Measurements from ENCODE around the gene SLC25A21. TPM values are rescaled to one million over a fixed set of nuclear protein-coding genes. Genes with fewer than 3 reads are reported as not detected.

Gene SLC25A21
- total RNA-seq, 1 donor from 2014 or later, result not detected

- DNase-seq (no peak), ATAC-seq (ENCODE audit: low read depth) (no peak)
- peaks cover 2% of the 10 kb centered on the region for H3K9me3 Mint-ChIP-seq
- H3K4me3 Mint-ChIP-seq, result no peak overlapping the region
- no peaks in the 10 kb centered on the region for H3K36me3 Mint-ChIP-seq (ENCODE audit: low read depth)
- no peak for TF ChIP-seq CTCF (IDR thresholded peaks at IDR 0.05)
- no peaks in the 10 kb centered on the region for H3K27me3 Mint-ChIP-seq
- ChIA-PET CTCF (no interaction called here), POLR2A (no interaction called here)
- no peaks in the 10 kb centered on the region for H3K4me1 Mint-ChIP-seq
- intact Hi-C loops (cut with micrococcal nuclease), result no loop called here
- no peak overlapping the region for H3K27ac Mint-ChIP-seq
These were observed 338.1 kb downstream of the SLC25A21 start for GRCh38 chr14:36834293-36834692.

DNA sequence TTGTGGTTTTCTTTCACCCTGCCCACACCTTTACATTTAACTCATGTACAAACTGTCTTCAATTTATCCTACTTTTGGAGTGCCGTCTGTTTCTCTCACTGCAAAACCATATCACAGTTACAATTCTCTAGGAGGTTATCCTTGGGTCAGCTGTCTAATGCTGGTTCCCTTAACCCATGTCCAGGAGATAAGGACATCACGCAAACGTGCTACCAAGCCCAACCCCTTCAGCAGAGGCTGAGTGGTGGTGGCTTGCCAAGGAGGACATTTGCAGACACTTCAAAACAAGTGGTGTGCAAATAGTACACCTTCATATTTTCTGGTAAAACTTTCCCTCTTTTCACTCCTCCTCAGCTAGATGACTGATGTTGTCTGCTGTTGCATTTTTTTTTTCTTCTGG, 342.9 kb downstream of the SLC25A21 start:
- intact Hi-C loops (cut with micrococcal nuclease), result no loop called here
- Mint-ChIP-seq H3K27ac (no peak overlapping the region), H3K36me3 (ENCODE audit: low read depth) (no peaks in the 10 kb centered on the region), H3K4me1 (no peaks in the 10 kb centered on the region), H3K9me3 (peaks cover 2% of the 10 kb centered on the region), H3K4me3 (no peak overlapping the region), H3K27me3 (no peaks in the 10 kb centered on the region)
- POLR2A ChIA-PET, result no interaction called here
- ATAC-seq (ENCODE audit: low read depth) (no peak), DNase-seq (no peak)
- no peak for TF ChIP-seq CTCF (IDR thresholded peaks at IDR 0.05)
- CTCF ChIA-PET, result no interaction called here

GRCh38 chr14:36827861-36828260, 344.5 kb downstream of the SLC25A21 start:
- ATAC-seq (ENCODE audit: low read depth), result no peak
- DNase-seq, result no peak
- intact Hi-C loops (cut with micrococcal nuclease), result no loop called here
- CTCF ChIA-PET, result no interaction called here
- Mint-ChIP-seq H3K36me3 (ENCODE audit: low read depth) (no peaks in the 10 kb centered on the region), H3K27me3 (no peaks in the 10 kb centered on the region), H3K4me1 (no peaks in the 10 kb centered on the region), H3K9me3 (no peaks in the 10 kb centered on the region), H3K4me3 (no peak overlapping the region), H3K27ac (no peak overlapping the region)
- POLR2A ChIA-PET, result no interaction called here
- no peak for TF ChIP-seq CTCF (IDR thresholded peaks at IDR 0.05)

DNA sequence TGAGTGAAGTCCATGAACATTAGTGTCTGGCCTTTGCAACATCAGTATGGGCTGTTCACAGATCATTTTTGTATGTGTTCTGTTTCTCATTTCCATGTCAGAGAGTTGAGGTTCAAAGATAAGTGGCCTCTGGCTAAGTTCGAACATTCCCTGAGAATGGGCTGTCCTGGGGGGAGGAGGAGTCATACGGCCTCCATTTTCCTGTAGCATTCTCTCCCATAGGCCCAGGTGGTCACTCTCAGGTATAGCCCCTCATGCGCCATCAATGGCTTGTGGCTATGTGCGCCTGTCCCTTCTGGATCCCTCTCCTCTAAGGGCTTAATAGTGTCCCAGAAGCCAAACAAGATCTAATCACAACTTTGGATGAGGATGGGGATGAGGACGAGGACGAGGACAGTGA, 345.8 kb downstream of the SLC25A21 start:
- ATAC-seq (ENCODE audit: low read depth), result no peak
- intact Hi-C loops (cut with micrococcal nuclease), result no loop called here
- Mint-ChIP-seq H3K27ac (no peak overlapping the region), H3K27me3 (no peaks in the 10 kb centered on the region), H3K4me1 (no peaks in the 10 kb centered on the region), H3K9me3 (no peaks in the 10 kb centered on the region), H3K4me3 (no peak overlapping the region), H3K36me3 (ENCODE audit: low read depth) (no peaks in the 10 kb centered on the region)
- DNase-seq, result no peak
- ChIA-PET POLR2A (no interaction called here), CTCF (no interaction called here)
- TF ChIP-seq CTCF (IDR thresholded peaks at IDR 0.05), result no peak

- Mint-ChIP-seq H3K27ac (no peak overlapping the region), H3K4me3 (no peak overlapping the region), H3K27me3 (no peaks in the 10 kb centered on the region), H3K4me1 (no peaks in the 10 kb centered on the region), H3K9me3 (no peaks in the 10 kb centered on the region), H3K36me3 (ENCODE audit: low read depth) (no peaks in the 10 kb centered on the region)
- no peak for TF ChIP-seq CTCF (IDR thresholded peaks at IDR 0.05)
- CTCF ChIA-PET, result no interaction called here
- ATAC-seq (ENCODE audit: low read depth), result no peak
- POLR2A ChIA-PET, result interaction anchor here (0.6 kb wide), 1 partner anchor 31 kb away, joined by 5 read pairs; no protein-coding TSS in a partner anchor
- intact Hi-C loops (cut with micrococcal nuclease), result no loop called here
- DNase-seq, result no peak
These were observed 347.6 kb downstream of the SLC25A21 start for GRCh38 chr14:36824854-36825253.

Data from activated B cell treated with CpG ODN at 0.5 μM for 24 hours (primary cell).